ENCODE results near the gene BRPF3.

DNA sequence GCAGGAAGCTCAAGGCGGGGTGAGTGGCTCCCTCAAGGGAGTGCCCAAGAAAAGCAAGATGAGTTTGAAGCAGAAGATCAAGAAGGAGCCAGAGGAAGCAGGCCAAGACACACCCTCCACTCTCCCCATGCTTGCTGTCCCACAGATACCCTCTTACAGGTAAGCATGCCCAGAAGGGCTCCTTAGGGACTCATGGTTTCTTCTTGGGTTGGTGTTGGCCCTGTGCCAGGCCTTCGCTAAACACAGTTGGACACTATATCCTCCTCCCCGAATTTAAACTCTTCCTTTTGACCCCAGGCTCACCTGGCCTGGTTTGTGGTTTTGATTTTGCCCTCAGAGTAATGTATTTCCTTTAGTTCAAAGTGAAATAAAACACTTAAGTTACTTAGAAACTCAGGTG is 5.1 kb downstream of the BRPF3 start:
- TF ChIP-seq RUNX1 (IDR thresholded peaks at IDR 0.05; ENCODE audit: low read depth) (no peak), SAP30 (IDR thresholded peaks at IDR 0.05; ENCODE audit: borderline replicate concordance, insufficient read depth, low read depth, low read length, poor library complexity, severe bottlenecking) (no peak), ZNF57 (CRISPR knock-in tag; IDR thresholded peaks at IDR 0.05) (no peak), HDAC6 (IDR thresholded peaks at IDR 0.05; ENCODE audit: low read depth, low read length) (no peak), CCAR2 (IDR thresholded peaks at IDR 0.05; ENCODE audit: low read depth, low read length) (no peak), RB1 (IDR thresholded peaks at IDR 0.05; ENCODE audit: low read depth) (no peak), GTF2A2 (tag; IDR thresholded peaks at IDR 0.05) (no peak), ZBTB26 (CRISPR knock-in tag; IDR thresholded peaks at IDR 0.05) (no peak), ELK1 (CRISPR knock-in tag; IDR thresholded peaks at IDR 0.05) (no peak)
- TF ChIP-seq, protein P1, sequence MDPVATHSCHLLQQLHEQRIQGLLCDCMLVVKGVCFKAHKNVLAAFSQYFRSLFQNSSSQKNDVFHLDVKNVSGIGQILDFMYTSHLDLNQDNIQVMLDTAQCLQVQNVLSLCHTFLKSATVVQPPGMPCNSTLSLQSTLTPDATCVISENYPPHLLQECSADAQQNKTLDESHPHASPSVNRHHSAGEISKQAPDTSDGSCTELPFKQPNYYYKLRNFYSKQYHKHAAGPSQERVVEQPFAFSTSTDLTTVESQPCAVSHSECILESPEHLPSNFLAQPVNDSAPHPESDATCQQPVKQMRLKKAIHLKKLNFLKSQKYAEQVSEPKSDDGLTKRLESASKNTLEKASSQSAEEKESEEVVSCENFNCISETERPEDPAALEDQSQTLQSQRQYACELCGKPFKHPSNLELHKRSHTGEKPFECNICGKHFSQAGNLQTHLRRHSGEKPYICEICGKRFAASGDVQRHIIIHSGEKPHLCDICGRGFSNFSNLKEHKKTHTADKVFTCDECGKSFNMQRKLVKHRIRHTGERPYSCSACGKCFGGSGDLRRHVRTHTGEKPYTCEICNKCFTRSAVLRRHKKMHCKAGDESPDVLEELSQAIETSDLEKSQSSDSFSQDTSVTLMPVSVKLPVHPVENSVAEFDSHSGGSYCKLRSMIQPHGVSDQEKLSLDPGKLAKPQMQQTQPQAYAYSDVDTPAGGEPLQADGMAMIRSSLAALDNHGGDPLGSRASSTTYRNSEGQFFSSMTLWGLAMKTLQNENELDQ (CRISPR knock-in tag; IDR thresholded peaks at IDR 0.05; ENCODE audit: borderline replicate concordance): no peak
